HEK293 (cell line): ENCODE measurements around the gene RFLNA.

Source experiments
- SALL2 ChIP-seq: fragments of 450-650 bp; formaldehyde crosslinking; IDR thresholded peaks from 2 replicates; pipeline ENCODE4 v1.5.0; 2017; ENCODE audit warnings: missing biosample characterization, mild to moderate bottlenecking, missing genetic modification characterization, borderline replicate concordance
- ZBTB7A ChIP-seq: fragments of 450-650 bp; formaldehyde crosslinking; IDR thresholded peaks from 2 replicates; pipeline ENCODE4 v1.5.1; 2016; ENCODE audit warnings: low read depth, missing biosample characterization, missing genetic modification characterization
- ZNF555 ChIP-seq: fragments of 450-650 bp; formaldehyde crosslinking; conservative IDR thresholded peaks from 2 replicates; pipeline ENCODE4 v1.5.1; 2017; ENCODE audit warnings: missing biosample characterization, mild to moderate bottlenecking, missing genetic modification characterization, inconsistent platforms
- TF ChIP-seq, protein P1 (sequence below): sonication (generic); formaldehyde crosslinking; IDR thresholded peaks from 2 replicates; pipeline ENCODE4 v1.8.1; 2022; ENCODE audit warnings: mild to moderate bottlenecking, moderate library complexity, missing genetic modification reagents
- TF ChIP-seq, protein P2 (sequence below): fragments of 450-650 bp; formaldehyde crosslinking; IDR thresholded peaks from 2 replicates; pipeline ENCODE4 v1.5.1; 2016; ENCODE audit warnings: missing biosample characterization, missing genetic modification characterization

DNA sequence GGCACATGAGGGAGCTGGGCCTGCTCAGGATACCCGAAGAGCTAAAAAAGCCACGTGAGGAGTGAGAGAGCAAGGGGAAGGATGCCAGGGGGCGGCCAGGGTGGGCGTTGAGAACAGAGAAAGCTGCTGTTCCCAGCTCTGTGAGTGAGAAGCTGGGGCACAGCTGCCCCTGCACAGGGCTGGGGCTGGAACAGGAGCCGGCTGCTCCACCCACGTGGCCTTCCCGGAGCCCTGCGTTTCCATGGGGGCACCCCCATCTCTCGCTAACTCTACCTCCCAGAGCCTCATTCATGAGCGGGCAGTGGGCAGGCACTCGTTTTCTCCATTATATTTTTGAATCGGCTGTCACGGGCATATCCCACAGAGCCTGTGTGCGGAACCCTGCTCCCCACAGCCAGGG lies 42.7 kb downstream of the RFLNA start:
- TF ChIP-seq, protein P1, sequence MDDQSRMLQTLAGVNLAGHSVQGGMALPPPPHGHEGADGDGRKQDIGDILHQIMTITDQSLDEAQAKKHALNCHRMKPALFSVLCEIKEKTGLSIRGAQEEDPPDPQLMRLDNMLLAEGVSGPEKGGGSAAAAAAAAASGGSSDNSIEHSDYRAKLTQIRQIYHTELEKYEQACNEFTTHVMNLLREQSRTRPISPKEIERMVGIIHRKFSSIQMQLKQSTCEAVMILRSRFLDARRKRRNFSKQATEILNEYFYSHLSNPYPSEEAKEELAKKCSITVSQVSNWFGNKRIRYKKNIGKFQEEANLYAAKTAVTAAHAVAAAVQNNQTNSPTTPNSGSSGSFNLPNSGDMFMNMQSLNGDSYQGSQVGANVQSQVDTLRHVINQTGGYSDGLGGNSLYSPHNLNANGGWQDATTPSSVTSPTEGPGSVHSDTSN (CRISPR knock-in tag): no peak
- TF ChIP-seq ZBTB7A (tag by site-specific recombination) (no peak), ZNF555 (tag by site-specific recombination) (no peak), SALL2 (tag by site-specific recombination) (no peak)
- TF ChIP-seq, protein P2, sequence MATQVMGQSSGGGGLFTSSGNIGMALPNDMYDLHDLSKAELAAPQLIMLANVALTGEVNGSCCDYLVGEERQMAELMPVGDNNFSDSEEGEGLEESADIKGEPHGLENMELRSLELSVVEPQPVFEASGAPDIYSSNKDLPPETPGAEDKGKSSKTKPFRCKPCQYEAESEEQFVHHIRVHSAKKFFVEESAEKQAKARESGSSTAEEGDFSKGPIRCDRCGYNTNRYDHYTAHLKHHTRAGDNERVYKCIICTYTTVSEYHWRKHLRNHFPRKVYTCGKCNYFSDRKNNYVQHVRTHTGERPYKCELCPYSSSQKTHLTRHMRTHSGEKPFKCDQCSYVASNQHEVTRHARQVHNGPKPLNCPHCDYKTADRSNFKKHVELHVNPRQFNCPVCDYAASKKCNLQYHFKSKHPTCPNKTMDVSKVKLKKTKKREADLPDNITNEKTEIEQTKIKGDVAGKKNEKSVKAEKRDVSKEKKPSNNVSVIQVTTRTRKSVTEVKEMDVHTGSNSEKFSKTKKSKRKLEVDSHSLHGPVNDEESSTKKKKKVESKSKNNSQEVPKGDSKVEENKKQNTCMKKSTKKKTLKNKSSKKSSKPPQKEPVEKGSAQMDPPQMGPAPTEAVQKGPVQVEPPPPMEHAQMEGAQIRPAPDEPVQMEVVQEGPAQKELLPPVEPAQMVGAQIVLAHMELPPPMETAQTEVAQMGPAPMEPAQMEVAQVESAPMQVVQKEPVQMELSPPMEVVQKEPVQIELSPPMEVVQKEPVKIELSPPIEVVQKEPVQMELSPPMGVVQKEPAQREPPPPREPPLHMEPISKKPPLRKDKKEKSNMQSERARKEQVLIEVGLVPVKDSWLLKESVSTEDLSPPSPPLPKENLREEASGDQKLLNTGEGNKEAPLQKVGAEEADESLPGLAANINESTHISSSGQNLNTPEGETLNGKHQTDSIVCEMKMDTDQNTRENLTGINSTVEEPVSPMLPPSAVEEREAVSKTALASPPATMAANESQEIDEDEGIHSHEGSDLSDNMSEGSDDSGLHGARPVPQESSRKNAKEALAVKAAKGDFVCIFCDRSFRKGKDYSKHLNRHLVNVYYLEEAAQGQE (tag by site-specific recombination): no peak
